Trophoblast cell (in vitro differentiated cells and primary cell): Measurements from ENCODE around the gene FHIT.
A peak's percentile ranks its signal among the peaks of the same experiment; 100 is the strongest.

ENCODE experiments used
- DNase-seq, 2 donors: peaks; one replicate each; pipeline ENCODE4 v3.0.0-alpha.2; 2016
- H2AFZ ChIP-seq: 2 replicates; pipeline ENCODE4 v1.6.1; 2013; ENCODE audit warnings: low read length, moderate library complexity, mild to moderate bottlenecking; ENCODE audit not compliant: insufficient read depth, poor library complexity
- H2AK5ac ChIP-seq: 2 replicates; pipeline ENCODE4 v1.6.1; 2013; ENCODE audit warnings: mild to moderate bottlenecking, low read length
- H2BK120ac ChIP-seq: 2 replicates; pipeline ENCODE4 v1.6.1; 2013; ENCODE audit warnings: low read length, mild to moderate bottlenecking, moderate library complexity; ENCODE audit not compliant: insufficient read depth, poor library complexity
- H2BK12ac ChIP-seq: 2 replicates; pipeline ENCODE4 v1.6.1; 2013; ENCODE audit warnings: mild to moderate bottlenecking, low read length, moderate library complexity
- H2BK5ac ChIP-seq: 2 replicates; pipeline ENCODE4 v1.6.1; 2013; ENCODE audit warnings: low read length, low read depth, moderate library complexity, mild to moderate bottlenecking; ENCODE audit not compliant: poor library complexity
- H3K14ac ChIP-seq: 2 replicates; pipeline ENCODE4 v1.6.1; 2013; ENCODE audit warnings: mild to moderate bottlenecking, low read length
- H3K18ac ChIP-seq: 2 replicates; pipeline ENCODE4 v1.6.1; 2013; ENCODE audit warnings: mild to moderate bottlenecking, low read length
- H3K23ac ChIP-seq: 2 replicates; pipeline ENCODE4 v1.6.1; 2013; ENCODE audit warnings: low read length
- H3K27ac ChIP-seq: 2 replicates; pipeline ENCODE4 v1.5.1; 2013; ENCODE audit warnings: low read depth, mild to moderate bottlenecking, inconsistent platforms, low read length, moderate library complexity
- H3K27me3 ChIP-seq: 2 replicates; pipeline ENCODE4 v1.6.1; 2013; ENCODE audit warnings: inconsistent platforms, mild to moderate bottlenecking, low read length, moderate library complexity; ENCODE audit not compliant: insufficient read depth
- H3K36me3 ChIP-seq, 2 experiments: 1 replicate in 1 of 2; 2 replicates in 1 of 2; pipeline ENCODE4 v1.6.1; 2013; ENCODE audit warnings: low read length in 2 of 2, mild to moderate bottlenecking in 2 of 2, moderate library complexity in 1 of 2; ENCODE audit not compliant: insufficient read depth in 2 of 2, control insufficient read depth in 1 of 2
- H3K4ac ChIP-seq: 2 replicates; pipeline ENCODE4 v1.6.1; 2013; ENCODE audit warnings: low read depth, mild to moderate bottlenecking, low read length, moderate library complexity
- H3K4me1 ChIP-seq, 2 experiments: 1 replicate in 1 of 2; 2 replicates in 1 of 2; pipeline ENCODE4 v1.6.1; 2013; ENCODE audit warnings: low read length in 2 of 2, mild to moderate bottlenecking in 2 of 2, moderate library complexity in 1 of 2; ENCODE audit not compliant: insufficient read depth in 2 of 2, control insufficient read depth in 1 of 2
- H3K4me2 ChIP-seq: 2 replicates; pipeline ENCODE4 v1.6.1; 2013; ENCODE audit warnings: inconsistent platforms, mild to moderate bottlenecking, low read length, moderate library complexity
- H3K4me3 ChIP-seq: 2 replicates; pipeline ENCODE4 v1.5.1; 2013; ENCODE audit warnings: mild to moderate bottlenecking, low read depth, low read length, inconsistent platforms
- H3K79me1 ChIP-seq: one replicate; pipeline ENCODE4 v1.6.1; 2013; ENCODE audit warnings: low read length
- H3K79me2 ChIP-seq: 2 replicates; pipeline ENCODE4 v1.6.1; 2013; ENCODE audit warnings: low read length, mild to moderate bottlenecking; ENCODE audit not compliant: control insufficient read depth, insufficient read depth, poor library complexity
- H3K9ac ChIP-seq: 2 replicates; pipeline ENCODE4 v1.6.1; 2013; ENCODE audit warnings: mild to moderate bottlenecking, low read length
- H3K9me3 ChIP-seq: 2 replicates; pipeline ENCODE4 v1.6.1; 2013; ENCODE audit warnings: low read depth, mild to moderate bottlenecking, control low read depth, inconsistent platforms, low read length; ENCODE audit not compliant: insufficient read depth
- H4K12ac ChIP-seq: 2 replicates; pipeline ENCODE4 v1.6.1; 2013; ENCODE audit warnings: low read depth, mild to moderate bottlenecking, low read length, moderate library complexity
- H4K8ac ChIP-seq: 2 replicates; pipeline ENCODE4 v1.6.1; 2013; ENCODE audit warnings: low read depth, mild to moderate bottlenecking, low read length, moderate library complexity
- H4K91ac ChIP-seq: one replicate; pipeline ENCODE4 v1.6.1; 2013; ENCODE audit warnings: low read depth, mild to moderate bottlenecking, low read length, moderate library complexity
- WGBS: extraction: QIAGEN DNeasy Blood & Tissue Kit; methylation state at CpG from one replicate; pipeline ENCODE4 v1.1.7; 2013; ENCODE audit warnings: missing lambda C conversion rate; ENCODE audit not compliant: insufficient read length, insufficient coverage; ENCODE audit errors: extremely low coverage; 5-methylcytosine and 5-hydroxymethylcytosine counted together

The FHIT gene

DNA sequence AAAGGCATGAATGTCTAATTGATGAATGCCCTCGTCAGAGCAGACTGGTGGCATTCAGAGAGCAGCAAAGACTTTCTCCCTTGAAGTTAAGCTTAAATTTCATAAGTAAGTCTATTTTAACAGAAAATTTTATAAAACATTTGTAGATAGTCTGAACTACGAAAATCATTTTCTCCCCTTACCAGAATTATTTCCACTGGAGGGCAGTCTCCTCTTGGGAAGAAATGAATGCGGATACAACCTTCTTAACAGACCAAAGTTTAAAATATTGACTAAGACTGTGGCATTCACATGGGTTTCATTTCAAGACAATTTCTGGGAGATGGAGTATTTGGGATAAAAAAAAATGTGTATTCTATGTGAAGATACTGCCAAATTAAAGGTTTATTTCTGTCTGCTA, 669.0 kb downstream of the FHIT start:
- H3K4me1 ChIP-seq = peaks cover 0 to 1% of the 10 kb centered on the region in 2 experiments
- no peak overlapping the region for H3K9ac ChIP-seq
- no peak overlapping the region for H3K23ac ChIP-seq
- H3K4me3 ChIP-seq = no peak overlapping the region
- no peak overlapping the region for H2BK12ac ChIP-seq
- peak overlapping the region; percentile 62 for H4K91ac ChIP-seq
- peak in 1 of 2 donors; percentile 33 for DNase-seq
- WGBS = no CpG with 5 or more reads among the region's 3 CpGs
- no peaks in the 10 kb centered on the region for H3K27me3 ChIP-seq
- H3K14ac ChIP-seq = no peak overlapping the region
- no peak overlapping the region for H2AK5ac ChIP-seq
- H3K27ac ChIP-seq = no peak overlapping the region
- H2BK5ac ChIP-seq = no peak overlapping the region
- peaks cover 12% of the 10 kb centered on the region for H3K79me1 ChIP-seq
- H3K9me3 ChIP-seq = no peaks in the 10 kb centered on the region
- H3K18ac ChIP-seq = no peak overlapping the region
- H4K12ac ChIP-seq = no peak overlapping the region
- no peaks in the 10 kb centered on the region for H3K36me3 ChIP-seq
- H4K8ac ChIP-seq = no peak overlapping the region
- H3K4me2 ChIP-seq = no peak overlapping the region
- no peak overlapping the region for H2AFZ ChIP-seq
- no peak overlapping the region for H3K4ac ChIP-seq
- no peaks in the 10 kb centered on the region for H3K79me2 ChIP-seq
- no peak overlapping the region for H2BK120ac ChIP-seq

DNA sequence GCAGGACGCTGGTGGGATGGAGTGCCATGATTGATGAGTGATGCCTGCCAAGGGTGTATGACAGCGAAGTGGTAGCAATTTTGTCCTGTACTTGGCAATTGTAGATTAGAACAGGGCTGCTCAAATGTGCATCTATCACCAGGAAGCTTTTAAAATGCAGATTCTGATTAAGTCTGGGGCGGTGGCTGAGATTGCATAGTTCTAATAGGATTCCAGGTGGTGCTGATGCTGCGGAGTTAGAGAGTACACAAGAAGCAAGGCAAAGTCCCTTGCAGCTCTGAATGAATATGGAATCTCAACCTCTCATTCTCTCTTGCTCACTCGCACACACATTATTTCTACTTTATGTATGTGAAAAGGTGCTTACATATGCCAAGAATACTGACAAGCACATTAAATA, 670.4 kb downstream of the FHIT start:
- Histone ChIP-seq H3K4me2 (no peak overlapping the region), H2AFZ (no peak overlapping the region)
- no CpG with 5 or more reads among the region's 5 CpGs for WGBS

DNA sequence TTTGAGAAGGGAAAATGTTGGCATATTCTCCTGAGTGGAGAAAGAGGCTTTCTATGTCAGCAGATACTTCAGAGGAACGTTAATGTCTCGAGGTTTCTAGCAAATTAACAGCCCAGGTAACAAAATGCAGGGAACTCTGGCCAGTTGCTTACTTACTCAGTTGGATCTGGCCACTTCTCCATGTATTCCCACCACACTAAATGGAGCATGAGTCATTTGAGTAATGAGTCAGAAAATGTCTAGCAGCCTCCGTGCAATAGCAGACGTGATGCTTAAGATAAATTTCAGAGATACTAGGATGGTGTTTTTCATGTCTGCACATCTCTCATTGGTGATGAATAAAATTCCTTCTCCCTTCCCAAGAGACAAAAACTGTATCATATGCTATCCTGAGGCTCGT, 671.5 kb downstream of the FHIT start:
- peak; percentile 73 to 91 for DNase-seq
- Histone ChIP-seq H3K18ac (no peak overlapping the region), H4K12ac (no peak overlapping the region), H2BK5ac (no peak overlapping the region), H2AK5ac (no peak overlapping the region), H3K27me3 (no peaks in the 10 kb centered on the region), H3K4me3 (no peak overlapping the region), H3K14ac (no peak overlapping the region), H3K9ac (no peak overlapping the region), H2BK12ac (no peak overlapping the region), H3K79me2 (no peaks in the 10 kb centered on the region), H3K9me3 (no peaks in the 10 kb centered on the region), H4K8ac (no peak overlapping the region), H3K4ac (no peak overlapping the region), H2AFZ (no peak overlapping the region), H3K4me2 (no peak overlapping the region), H2BK120ac (no peak overlapping the region), H3K36me3 (no peaks in the 10 kb centered on the region), H3K4me1 (peaks cover 2 to 6% of the 10 kb centered on the region in 2 experiments), H3K27ac (peak overlapping the region; percentile 62), H4K91ac (no peak overlapping the region), H3K79me1 (peaks cover 16% of the 10 kb centered on the region), H3K23ac (no peak overlapping the region)
- no CpG with 5 or more reads among the region's 5 CpGs for WGBS

More for the DNA sequence above, 670.4 kb downstream of the FHIT start:
- H3K79me2 ChIP-seq = no peaks in the 10 kb centered on the region
- H2BK120ac ChIP-seq = peak overlapping the region; percentile 87
- no peak overlapping the region for H3K4ac ChIP-seq
- no peak overlapping the region for H3K9ac ChIP-seq
- no peak for DNase-seq
- peak overlapping the region; percentile 58 for H4K8ac ChIP-seq
- no peaks in the 10 kb centered on the region for H3K9me3 ChIP-seq
- peak overlapping the region; percentile 48 for H3K14ac ChIP-seq
- H2AK5ac ChIP-seq = peak overlapping the region; percentile 23
- H3K4me3 ChIP-seq = no peak overlapping the region
- H3K79me1 ChIP-seq = peaks cover 13% of the 10 kb centered on the region
- H4K91ac ChIP-seq = peak overlapping the region; percentile 89
- H3K27me3 ChIP-seq = no peaks in the 10 kb centered on the region
- H2BK12ac ChIP-seq = peak overlapping the region; percentile 42
- H3K18ac ChIP-seq = no peak overlapping the region
- H3K4me1 ChIP-seq = peaks cover 0 to 3% of the 10 kb centered on the region in 2 experiments
- H2BK5ac ChIP-seq = peak overlapping the region; percentile 54
- no peak overlapping the region for H3K23ac ChIP-seq
- no peak overlapping the region for H4K12ac ChIP-seq
- H3K36me3 ChIP-seq = no peaks in the 10 kb centered on the region
- H3K27ac ChIP-seq = no peak overlapping the region

DNA sequence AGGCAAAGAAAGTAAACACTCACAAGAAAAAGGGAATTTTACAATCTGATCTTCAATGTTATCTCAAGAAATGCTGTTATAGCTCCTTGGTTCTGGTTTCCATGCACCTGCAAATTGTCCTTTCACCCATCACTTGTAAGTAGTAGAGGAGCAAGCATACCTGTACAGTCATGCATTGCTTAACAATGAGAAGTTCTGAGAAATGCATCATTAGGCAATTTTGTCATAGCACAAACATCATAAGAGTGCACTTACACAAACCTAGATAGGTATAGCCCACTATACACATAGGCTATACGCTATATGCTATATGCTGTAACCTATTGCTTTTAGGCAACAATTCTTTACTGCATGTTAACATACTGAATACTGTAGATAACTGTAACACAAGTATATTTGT, 672.3 kb downstream of the FHIT start:
- Histone ChIP-seq H3K4ac (no peak overlapping the region), H3K9ac (no peak overlapping the region), H3K27ac (no peak overlapping the region), H2BK5ac (no peak overlapping the region), H2BK12ac (no peak overlapping the region), H3K23ac (no peak overlapping the region), H4K91ac (no peak overlapping the region), H2AK5ac (no peak overlapping the region), H3K36me3 (no peaks in the 10 kb centered on the region), H4K8ac (no peak overlapping the region), H3K79me1 (peaks cover 18% of the 10 kb centered on the region), H3K14ac (no peak overlapping the region), H4K12ac (no peak overlapping the region), H3K4me2 (no peak overlapping the region), H3K79me2 (no peaks in the 10 kb centered on the region), H3K9me3 (no peaks in the 10 kb centered on the region), H3K4me3 (no peak overlapping the region), H2BK120ac (no peak overlapping the region), H2AFZ (no peak overlapping the region), H3K4me1 (peaks cover 7 to 13% of the 10 kb centered on the region in 2 experiments), H3K18ac (no peak overlapping the region), H3K27me3 (no peaks in the 10 kb centered on the region)
- peak; percentile 18 to 91 for DNase-seq
- no CpG with 5 or more reads among the region's 1 CpG for WGBS
